Endothelial cell of umbilical vein (primary cell): ENCODE data around the gene FCF1.

Source experiments
- EZH2 ChIP-seq: IDR thresholded peaks from 2 replicates; pipeline ENCODE4 v1.6.1; 2012; ENCODE audit warnings: borderline replicate concordance, low read depth, mild to moderate bottlenecking, moderate library complexity, low read length, inconsistent platforms; ENCODE audit not compliant: severe bottlenecking
- GATA2 ChIP-seq: IDR thresholded peaks from 2 replicates; pipeline ENCODE4 v1.7.0; 2011; ENCODE audit warnings: low read depth, mild to moderate bottlenecking, moderate library complexity, mixed read lengths, low read length; ENCODE audit not compliant: insufficient read length, insufficient read depth
- JUN ChIP-seq: IDR thresholded peaks from 2 replicates; pipeline ENCODE4 v1.6.1; 2011; ENCODE audit warnings: borderline replicate concordance, low read depth; ENCODE audit not compliant: insufficient read length, insufficient read depth
- MAX ChIP-seq: IDR thresholded peaks from 2 replicates; pipeline ENCODE4 v1.6.1; 2011; ENCODE audit not compliant: insufficient read depth, insufficient read length
- MYC ChIP-seq: IDR thresholded peaks from one replicate; pipeline ENCODE4 v1.6.1; 2011; ENCODE audit warnings: mild to moderate bottlenecking, low read depth, low read length
- POLR2A ChIP-seq: IDR thresholded peaks from 2 replicates; pipeline ENCODE4 v1.6.1; 2012; ENCODE audit warnings: low read depth, mild to moderate bottlenecking, control low read depth, low read length
- POLR2AphosphoS5 ChIP-seq: IDR thresholded peaks from 2 replicates; pipeline ENCODE4 v1.6.1; 2012; ENCODE audit warnings: low read depth, mild to moderate bottlenecking, control low read depth, low read length, moderate library complexity; ENCODE audit not compliant: insufficient read depth
- TF ChIP-seq, protein P1 (sequence below), 2 donors: IDR thresholded peaks; 1 replicate in 1 of 2; 2 replicates in 1 of 2; pipeline ENCODE4 v1.5.1; 2011; ENCODE audit warnings: low read length in 2 of 2, mild to moderate bottlenecking in 2 of 2, moderate library complexity in 2 of 2, control low read depth in 1 of 2, inconsistent platforms in 1 of 2, low read depth in 1 of 2; ENCODE audit not compliant: insufficient read depth in 1 of 2; ENCODE audit errors: extremely low read depth in 1 of 2

DNA sequence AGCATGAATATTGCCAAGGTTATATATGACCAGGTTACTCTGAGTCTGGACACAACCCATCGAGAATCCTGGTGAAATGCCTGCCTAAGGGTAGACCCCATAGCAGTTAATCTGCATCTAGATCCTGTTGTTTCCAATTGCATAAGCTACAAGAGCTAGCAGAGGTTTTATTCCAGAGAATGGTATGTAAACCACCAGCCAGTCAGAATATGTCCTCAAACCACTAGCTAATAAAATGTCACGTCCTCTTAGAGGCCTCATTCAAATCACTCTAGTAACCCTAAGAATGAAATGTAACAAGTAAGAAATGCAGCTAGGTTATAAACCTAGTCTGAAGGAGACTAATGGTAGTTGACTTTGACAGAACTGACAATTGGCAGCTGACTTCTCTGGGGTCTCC is 41.2 kb downstream of the FCF1 start:
- TF ChIP-seq POLR2A (no peak), EZH2 (no peak), MAX (no peak), POLR2AphosphoS5 (no peak), JUN (no peak), GATA2 (no peak), MYC (no peak)
- TF ChIP-seq, protein P1, sequence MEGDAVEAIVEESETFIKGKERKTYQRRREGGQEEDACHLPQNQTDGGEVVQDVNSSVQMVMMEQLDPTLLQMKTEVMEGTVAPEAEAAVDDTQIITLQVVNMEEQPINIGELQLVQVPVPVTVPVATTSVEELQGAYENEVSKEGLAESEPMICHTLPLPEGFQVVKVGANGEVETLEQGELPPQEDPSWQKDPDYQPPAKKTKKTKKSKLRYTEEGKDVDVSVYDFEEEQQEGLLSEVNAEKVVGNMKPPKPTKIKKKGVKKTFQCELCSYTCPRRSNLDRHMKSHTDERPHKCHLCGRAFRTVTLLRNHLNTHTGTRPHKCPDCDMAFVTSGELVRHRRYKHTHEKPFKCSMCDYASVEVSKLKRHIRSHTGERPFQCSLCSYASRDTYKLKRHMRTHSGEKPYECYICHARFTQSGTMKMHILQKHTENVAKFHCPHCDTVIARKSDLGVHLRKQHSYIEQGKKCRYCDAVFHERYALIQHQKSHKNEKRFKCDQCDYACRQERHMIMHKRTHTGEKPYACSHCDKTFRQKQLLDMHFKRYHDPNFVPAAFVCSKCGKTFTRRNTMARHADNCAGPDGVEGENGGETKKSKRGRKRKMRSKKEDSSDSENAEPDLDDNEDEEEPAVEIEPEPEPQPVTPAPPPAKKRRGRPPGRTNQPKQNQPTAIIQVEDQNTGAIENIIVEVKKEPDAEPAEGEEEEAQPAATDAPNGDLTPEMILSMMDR (IDR thresholded peaks at IDR 0.05; ENCODE audit: extremely low read depth in 1 of 2, insufficient read depth in 1 of 2, low read depth in 1 of 2, low read length in 2 of 2) = no peak
